Cortex of kidney (tissue), 1 donor: ENCODE measurements around the gene HTRA2.

Source experiments
- DNase-seq: peaks from one replicate; lab custom pipeline; 2025; lab: John Stamatoyannopoulos, UW

The HTRA2 gene

GRCh38 chr2:74542978-74543377, 13.2 kb downstream of the HTRA2 start:
- DNase-seq = no peak

GRCh38 chr2:74544634-74545033, 14.9 kb downstream of the HTRA2 start:
- DNase-seq = no peak

- no peak for DNase-seq
Observed at GRCh38 chr2:74546004-74546403, 16.3 kb downstream of the HTRA2 start.

GRCh38 chr2:74548285-74548899, 18.7 kb downstream of the HTRA2 start:
- DNase-seq = no peak

GRCh38 chr2:74548900-74549826, 19.4 kb downstream of the HTRA2 start:
- DNase-seq = no peak

GRCh38 chr2:74550231-74550630, 20.5 kb downstream of the HTRA2 start:
- DNase-seq = no peak

- no peak for DNase-seq
Observed at GRCh38 chr2:74551530-74551929, 21.8 kb downstream of the HTRA2 start.

- no peak for DNase-seq
Observed at GRCh38 chr2:74551942-74552913, 22.5 kb downstream of the HTRA2 start.

- DNase-seq = no peak
Observed at GRCh38 chr2:74552914-74553811, 23.4 kb downstream of the HTRA2 start.

GRCh38 chr2:74553892-74554819, 24.4 kb downstream of the HTRA2 start, which contains the start of the genes DOK1 and LOXL3:
DOK1 (plus strand) TSS chr2:74554720; CDS start chr2:74554755, 35 bp downstream.
LOXL3 (minus strand) TSS chr2:74553942; CDS start chr2:74552634, 1,308 bp downstream.
- no peak for DNase-seq

- no peak for DNase-seq
Observed at GRCh38 chr2:74554820-74555531, 25.2 kb downstream of the HTRA2 start.

GRCh38 chr2:74555610-74556103, 25.9 kb downstream of the HTRA2 start:
- DNase-seq = no peak

GRCh38 chr2:74556159-74556558, 26.4 kb downstream of the HTRA2 start:
- no peak for DNase-seq

GRCh38 chr2:74556831-74557370, 27.2 kb downstream of the HTRA2 start:
- DNase-seq = no peak

- DNase-seq = no peak
Observed at GRCh38 chr2:74558284-74559230, 28.8 kb downstream of the HTRA2 start.

- no peak for DNase-seq
Observed at GRCh38 chr2:74559912-74560311, 30.2 kb downstream of the HTRA2 start.

GRCh38 chr2:74560591-74560990, 30.9 kb downstream of the HTRA2 start:
- DNase-seq = no peak
